Measurements from ENCODE around the gene HPX.

HPX gene

DNA sequence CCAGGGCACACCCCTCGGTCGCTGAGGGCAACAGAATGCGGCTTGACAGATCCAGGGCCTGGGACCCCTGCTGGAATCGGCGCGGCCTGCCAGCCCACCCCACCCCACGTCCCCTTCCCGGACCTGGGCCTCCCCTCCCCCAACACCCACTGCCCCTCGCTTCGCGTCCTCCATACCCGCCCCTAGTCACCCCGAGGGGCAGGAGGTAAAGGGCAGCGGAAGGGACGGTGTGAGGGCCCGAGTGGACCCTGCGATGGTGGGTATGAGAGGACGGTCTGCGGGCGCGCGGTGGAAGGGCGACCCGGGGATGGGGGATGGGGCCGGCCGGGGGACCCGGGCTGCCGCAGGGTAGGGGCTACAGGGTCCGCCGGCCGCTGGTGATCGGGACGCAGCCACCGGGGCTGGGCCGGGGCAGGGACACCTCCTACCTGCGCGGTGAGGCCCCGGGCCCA lies 22.2 kb downstream of the HPX start:
- DNase-seq, result peak in 9 of 58 donors; percentile 15 to 64 (median 51)

DNA sequence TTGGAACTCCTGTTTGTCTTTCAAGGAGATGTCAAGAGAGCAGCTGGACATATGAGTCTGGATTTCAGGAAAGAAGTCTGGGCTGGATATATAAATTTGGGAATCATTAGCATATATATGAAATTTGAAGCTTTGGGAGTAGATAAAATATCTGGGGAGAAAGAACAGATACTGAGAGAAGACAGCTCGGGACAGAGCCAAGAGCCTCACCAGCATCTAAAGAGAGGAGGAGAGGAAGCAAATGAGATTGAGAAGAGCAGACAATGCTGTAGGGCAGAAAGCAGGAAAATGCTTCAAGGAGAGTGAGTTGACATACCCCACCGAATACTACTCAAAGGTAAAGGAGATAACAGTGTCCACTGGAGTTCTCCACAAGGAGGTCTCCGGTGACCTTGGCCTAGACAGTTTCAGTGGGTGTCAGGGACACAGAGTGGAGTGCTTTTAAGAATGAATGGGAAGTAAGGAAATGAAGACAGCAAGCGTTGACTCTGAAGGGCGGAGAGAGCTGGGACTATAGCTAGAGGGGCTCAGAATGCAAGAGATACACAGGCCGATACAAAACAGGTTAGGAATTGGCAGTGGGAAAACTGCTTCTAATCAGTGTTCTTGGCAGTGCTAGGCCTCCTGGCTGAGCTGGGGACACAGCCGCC lies 22.8 kb downstream of the HPX start:
- DNase-seq, result peak in 6 of 58 donors; percentile 18 to 54 (median 49)

DNA sequence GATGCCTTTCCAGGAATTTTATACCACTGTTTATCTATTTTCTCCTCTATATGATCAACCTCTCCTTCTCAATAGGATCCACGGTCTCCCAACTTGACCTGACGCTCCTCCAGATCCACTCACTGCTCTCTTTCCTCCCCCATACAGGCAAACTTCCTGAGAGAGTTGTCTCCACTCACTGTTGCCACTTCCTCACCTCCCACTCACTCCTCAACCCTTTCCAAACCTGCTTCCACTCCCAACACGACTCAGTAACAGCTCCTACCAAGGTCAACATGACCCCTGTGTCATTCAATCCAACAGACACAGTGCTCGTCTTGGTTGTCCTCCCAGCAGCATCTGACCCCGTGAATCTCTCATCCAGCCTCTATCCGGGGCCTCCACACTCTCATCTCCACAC lies 25.0 kb downstream of the HPX start:
- DNase-seq, result no peak

DNA sequence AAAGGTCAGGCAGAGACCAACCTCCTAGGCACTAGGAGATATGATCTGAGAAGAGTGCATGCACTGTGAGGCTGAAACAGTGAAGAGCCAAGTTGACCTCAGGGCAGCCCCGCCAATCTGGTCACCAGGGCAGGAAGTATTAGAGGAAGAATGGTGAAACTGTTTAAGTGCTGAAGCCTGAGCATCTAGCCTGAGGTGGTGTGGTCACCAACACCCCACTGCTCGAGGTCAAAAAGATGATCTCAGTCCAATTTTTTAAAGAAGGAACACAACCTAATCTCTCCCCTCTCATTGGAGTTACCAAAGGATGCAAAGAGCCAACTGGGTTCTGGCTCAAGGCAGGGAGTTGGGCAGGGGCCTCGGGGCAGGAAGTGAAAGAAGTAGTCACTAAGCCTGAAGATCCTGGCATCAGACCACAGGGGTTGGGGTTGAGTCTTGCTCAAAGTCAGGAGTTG lies 25.9 kb downstream of the HPX start:
- no peak for DNase-seq

DNA sequence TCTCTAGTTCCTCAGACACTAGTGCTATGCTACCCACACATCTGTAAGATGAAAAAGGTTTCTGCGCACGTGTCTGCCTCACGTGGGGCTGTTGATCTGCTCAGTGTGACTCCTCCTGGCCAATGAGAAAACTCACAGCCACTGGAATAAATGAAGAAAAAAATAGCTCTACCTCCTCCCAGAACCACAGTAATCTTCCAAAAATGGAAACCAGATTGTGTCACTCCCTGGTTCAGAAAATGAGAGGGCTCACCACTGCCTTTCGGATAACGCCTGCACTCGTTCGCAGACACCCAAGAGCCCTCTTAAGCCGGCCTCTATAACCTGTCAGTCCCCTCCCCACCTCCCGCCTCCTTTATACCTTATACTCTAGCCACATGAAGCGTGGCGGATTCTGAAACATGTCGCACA lies 27.0 kb downstream of the HPX start:
- peak in 22 of 58 donors; percentile 19 to 74 (median 36) for DNase-seq

DNA sequence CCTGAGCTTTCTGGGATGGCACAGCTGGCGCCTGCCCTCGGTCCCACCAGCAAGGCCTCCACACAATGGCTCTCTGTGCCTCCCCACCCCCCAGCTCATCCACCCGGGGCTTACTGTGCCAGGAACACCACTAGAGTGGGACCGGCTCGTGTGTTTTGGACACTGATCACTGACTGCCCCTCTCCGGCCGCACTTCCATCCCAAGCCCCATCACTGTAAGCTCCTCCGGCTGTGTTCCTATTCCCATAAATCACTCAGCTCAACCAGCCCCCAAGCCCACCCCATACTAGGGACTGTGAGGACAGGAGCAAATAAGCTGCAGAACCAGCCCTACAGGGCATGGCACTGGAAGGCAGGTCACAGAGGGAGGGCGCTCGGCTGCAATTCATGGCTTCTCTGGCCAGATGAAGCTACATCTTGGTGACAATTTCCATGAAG lies 29.2 kb downstream of the HPX start:
- peak in 52 of 58 donors; percentile 18 to 92 (median 73) for DNase-seq

DNA sequence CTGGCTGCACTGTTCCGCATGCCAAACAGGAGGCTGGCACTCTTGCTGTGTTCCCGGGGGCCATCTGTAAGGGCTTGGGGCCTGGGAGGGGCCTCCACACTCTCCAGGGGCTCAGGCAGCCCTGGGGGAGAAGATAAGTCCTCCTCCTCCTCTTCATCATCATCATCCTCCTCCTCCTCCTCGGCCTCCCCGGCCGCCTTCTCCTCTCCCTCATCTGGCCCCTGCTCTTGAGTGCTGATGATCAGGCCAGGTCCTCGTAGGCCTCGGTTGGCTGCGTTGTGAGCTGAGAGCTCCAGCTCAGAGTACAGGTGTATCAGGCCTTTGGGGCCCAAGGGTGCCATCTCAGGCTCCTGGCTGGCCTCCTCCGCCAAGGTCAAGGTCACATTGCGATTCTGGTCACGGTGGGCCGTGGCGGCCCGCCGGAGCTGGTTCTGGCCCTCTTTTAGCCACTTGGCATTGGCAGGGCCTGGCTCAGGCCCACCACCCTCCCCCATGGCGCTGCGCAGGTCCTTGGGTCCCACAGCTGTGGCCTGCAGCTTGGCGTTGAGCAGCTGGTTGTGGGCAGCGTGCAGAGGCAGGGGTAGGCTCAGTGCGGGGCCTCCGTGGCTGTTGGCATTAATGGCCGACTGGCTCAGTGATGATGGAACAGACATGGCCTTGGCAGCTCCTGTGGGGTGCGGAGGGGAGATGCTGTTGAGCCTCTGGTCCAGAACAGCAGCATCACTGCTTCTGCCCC lies 29.9 kb downstream of the HPX start:
- peak in 30 of 58 donors; percentile 23 to 85 (median 56) for DNase-seq

DNA sequence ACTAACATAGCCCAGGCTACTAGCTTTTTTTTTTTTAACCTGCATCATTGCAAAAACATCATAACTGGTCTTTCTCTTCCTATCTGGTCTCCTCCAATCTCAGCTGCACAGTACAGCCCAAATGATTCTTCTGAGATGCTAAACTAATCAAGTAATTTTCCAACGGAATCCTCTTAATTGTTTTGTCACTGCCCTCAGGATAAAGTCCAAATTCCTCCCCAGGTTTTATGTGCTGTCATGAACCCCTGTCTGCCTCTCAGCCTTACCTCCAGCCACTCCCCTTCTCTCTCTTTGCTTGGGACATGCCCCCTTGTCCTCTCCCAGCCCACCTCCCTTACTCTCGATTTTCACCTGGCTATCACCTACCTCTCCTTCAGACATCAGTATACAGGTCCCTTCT lies 34.4 kb downstream of the HPX start:
- DNase-seq, result no peak

DNA sequence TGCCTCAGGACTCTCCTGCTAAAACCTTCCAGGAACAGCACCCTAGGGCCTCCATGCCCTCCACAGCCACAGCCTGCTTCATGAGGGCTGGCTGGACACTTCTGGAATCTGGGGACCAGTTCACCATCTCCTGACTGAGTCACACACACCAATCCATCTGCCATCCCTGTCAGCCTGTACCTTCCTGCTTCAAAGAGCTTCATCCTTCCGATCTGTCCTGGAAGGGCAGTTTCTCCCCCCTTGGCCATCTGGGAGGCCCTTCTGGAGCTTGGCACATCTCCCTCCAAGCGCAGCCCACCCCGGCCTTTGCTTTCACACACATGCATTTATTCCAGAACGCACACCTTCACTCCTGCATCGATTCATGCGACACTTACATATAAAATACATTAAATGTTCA lies 34.9 kb downstream of the HPX start:
- no peak for DNase-seq

DNA sequence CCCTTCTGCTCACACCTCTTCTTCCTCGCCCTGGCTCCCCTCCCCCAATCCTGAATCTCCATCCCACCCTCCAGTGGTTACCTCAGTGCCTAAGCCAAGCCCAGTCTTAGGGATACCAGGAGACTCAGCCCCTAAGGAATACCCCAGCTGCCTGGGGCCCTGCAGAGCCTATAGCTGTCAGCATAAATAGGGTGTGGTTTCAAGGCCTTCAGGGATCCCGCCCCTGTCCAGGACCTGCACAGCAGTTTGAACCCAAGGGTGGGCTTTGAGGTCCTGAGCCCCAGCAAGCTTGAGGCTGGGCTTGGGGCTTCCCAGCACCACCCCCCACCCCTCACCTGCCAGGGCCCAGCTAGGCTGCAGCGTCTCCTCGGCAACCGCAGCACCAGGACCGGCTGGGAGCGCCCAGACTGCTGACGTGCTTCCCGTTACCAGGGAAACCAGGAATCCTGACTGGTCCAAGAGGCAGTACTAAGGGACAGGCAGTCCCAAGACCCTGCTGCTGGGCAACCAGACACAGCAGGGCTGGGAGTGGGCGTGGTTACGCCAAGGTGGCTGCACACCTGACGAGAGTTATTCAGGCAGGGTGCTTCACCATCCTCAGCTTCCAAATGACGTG lies 35.6 kb downstream of the HPX start:
- peak in 51 of 58 donors; percentile 32 to 86 (median 66) for DNase-seq

DNA sequence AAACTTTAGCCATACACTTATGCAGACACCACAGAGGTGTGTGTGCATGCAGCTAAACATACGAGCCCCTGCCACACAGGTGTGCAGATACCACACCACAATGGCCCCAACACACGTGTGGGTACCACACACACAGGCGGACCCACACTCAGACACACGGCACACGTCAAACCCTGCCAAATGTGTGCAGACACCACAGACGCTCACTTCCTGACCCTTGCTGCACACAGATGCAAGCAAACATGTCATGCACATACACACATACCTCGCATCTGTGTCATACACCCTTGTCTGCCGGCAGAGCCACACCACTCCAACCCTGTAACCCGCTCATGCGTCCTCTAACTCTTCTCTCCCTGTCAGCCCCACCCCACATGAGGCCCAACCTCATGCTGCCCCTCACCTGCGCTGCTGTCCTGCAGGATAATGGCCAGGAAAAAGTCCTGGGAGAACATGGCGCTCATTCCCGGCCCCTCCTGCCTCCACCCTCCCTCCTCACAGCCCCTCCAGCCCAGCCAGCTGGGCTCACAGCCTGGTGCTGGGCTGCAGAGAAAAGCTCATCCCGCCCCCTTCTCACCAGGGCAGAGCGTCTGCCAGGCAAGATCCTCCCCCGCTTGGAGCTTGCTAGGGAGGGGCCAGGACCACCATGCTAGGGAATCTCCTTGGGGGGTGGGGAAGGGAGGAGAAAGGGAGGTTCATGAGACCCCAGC lies 36.3 kb downstream of the HPX start:
- peak in 46 of 58 donors; percentile 21 to 81 (median 52) for DNase-seq

DNA sequence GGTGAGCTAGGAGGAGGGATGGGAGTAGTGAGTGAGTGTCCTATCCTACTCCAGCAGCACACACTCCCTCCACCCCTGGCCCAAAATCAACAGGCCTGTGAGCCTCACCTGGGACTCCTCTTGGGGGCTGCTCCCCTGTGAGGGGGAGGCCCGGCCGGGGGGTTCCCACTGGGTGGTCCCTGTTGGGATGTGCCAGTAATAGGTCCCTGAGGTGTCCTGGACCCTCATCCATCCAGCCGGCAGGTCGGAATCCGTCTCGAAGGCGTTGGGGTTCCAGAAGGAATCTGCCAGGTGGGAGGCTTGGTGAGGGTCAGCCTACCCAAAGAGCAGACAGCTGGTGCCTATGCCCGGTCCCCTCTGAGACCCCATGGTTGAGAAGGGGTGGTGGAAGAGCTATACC lies 37.2 kb downstream of the HPX start:
- DNase-seq, result no peak

DNA sequence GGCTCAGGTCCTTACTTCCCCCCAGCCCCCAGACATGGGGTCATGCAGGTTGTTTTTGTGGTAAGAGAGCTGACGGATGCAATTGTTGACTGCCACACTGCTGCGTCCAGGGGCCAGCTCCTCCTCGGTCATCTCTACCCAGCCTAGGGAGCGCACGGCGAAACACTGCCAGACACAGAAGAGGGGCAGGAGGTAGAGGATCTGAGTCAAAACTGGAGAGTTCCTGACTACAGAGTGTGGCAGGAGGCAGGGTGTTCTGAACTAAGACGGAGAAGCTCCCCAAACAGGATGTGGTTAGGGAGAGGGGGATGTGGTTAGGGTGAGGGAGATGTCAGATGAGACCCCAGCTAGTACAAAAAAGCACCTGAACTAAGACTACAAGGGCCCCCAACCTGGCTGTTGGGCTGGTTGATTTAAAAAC lies 38.2 kb downstream of the HPX start:
- no peak for DNase-seq

DNA sequence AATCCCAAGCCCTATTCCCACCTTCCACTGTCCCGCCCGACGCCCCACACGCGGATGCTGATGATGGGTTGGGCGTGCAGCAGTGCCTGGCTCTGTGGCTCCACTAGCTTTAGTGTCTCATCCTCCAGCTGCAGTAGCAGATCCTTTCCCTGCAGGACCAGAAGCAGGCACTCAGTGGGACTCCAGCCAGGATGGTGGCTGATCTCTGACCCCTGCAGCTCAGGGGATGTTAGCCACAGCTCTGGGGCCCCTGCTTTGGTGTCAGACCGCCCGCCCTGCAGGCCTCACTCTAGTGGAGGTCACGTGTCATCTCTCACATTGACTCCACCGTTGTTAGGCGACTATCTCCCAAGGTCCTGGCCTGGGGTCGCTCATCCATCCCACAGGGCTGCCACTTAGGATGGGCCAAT lies 38.7 kb downstream of the HPX start:
- peak in 2 of 58 donors; percentile 23 to 28 for DNase-seq

DNA sequence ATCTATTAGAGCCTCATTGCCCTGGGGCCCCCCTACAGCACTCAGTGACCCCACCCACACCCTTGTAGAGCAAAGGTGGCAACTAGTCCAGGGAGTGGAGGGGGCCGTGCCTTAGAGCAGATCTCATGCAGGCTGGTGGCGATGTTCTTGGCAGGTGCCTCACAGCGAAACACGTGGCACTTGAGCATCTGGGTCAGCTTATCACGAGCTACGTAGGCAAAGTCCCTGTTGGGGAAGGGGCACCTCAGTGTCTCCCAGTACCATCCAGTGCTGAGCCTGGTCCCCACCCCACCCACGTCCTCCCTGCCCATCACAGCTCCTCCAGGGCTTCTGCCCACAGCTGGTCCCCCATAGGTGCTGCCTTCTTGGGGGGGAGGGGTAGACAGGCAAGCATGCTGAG lies 39.3 kb downstream of the HPX start:
- no peak for DNase-seq

DNA sequence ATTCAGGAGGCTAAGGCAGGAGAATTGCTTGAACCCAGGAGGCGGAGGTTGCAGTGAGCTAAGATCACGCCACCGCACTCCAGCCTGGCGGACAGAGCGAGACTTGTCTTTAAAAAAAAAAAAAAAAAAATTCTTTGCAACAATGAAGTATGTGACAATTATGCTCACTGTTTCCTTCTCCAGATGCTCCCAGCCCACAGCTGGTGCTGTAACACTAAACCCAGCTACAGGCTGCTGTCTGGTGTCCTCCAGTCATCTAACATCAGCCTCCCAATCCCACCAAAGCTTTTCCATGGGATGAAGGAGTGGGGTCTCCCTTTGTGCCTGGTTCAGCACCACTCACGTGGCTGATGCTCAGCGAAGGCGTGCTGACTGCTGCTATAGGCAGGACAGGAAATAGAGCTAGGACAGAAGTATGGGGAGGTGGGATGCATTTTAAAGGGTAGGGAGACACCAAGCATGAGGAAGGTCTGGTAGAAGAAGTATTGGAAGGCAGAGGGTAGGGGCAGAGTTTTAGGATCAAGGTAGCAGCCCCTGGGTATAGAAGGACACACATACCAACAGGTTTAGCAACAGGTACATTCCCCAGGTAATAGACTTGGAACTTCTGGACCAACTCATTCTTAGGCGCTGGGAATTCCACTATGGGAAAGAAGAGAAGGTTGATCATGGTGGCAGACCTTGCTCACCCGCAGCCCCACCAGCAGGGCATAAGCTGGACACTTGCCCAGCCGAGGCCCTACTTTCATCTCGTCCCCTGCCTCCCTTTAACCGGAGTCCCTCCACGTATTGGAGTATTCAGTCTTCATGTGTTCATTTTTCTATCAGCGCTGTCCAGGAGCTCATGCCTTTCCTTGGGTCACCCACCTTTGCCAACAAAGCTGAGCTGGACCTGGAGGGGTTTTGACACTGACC lies 40.1 kb downstream of the HPX start:
- peak in 8 of 58 donors; percentile 15 to 42 (median 32) for DNase-seq

DNA sequence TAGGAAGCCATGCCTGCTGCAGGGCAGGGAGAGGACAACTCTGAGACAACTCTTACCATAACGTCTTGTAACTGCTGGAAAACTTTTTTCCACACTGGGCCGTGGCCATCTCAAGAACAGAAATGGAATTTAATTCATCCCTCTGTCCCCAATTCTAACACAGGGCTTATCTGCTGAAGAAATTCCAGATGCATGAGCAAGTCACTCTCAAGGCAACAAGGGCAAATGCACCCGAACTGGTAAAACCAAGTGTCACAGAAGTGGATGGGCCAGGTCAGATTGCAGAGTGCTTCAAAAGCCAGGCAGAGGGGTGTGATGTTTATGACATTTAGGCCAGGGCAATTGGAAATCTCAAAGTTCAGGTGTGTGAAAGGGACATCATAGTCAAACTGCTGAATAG lies 43.2 kb downstream of the HPX start:
- no peak for DNase-seq

DNA sequence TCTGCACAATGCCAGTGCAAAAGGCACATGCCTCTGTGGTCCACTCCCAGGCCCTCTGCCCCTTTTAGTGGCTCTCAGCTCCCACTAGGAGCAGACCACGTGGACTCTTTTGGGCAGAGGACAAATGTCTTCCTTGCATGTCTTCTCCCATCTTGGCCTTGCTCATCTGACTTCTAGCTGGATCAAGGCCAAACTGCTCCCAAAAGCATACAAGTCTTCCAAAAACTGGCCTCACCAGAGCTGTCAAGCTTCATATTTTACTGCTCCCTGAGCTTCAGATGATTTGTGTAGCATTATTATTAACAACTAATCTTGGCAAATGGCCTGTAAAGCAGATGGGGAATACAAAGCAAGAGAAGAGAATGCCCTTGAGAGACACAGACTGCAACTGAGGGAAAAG lies 43.6 kb downstream of the HPX start:
- no peak for DNase-seq

DNA sequence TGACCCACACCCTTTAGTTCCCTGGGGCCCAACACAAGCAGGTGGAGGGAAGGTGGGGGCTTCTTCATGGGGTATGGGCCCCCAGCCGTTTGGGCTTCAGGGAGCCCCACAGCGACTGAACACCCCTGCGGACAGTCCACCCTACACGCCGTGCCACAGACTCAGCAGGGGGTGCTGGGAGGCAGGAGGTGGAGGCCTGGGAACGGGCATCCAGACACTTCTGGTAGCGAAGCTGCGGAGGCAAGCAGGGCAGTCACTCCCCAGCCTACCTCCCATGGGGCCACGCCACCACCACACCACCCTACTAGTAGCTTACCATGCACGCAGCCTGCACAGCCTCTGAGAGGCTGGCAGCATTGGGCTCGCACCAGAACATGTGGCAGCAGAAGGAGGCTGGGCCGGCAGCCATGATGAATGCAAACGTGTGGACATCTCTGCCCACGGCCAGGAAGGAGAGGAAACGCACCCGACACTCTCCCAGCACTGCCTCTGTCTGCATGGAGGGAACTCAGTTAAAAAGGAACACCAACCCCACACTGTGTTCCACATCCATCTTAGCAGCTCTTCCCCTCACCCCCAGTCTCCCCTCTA lies 45.2 kb downstream of the HPX start:
- DNase-seq, result peak in 18 of 58 donors; percentile 12 to 66 (median 40)
